OCI-LY3 (cell line): ENCODE data around the gene ADGRB3.

Experiments used
- EZH2phosphoT487 ChIP-seq: fragments of 200-600 bp; shearing (Covaris generic); IDR thresholded peaks from 2 replicates; pipeline ENCODE4 v1.6.1; 2018; ENCODE audit warnings: antibody characterized with exemption, mixed run types, low read depth
- TF ChIP-seq, protein P1 (sequence below): fragments of 200-600, 300-600 bp; sonication (generic); IDR thresholded peaks from 2 replicates; pipeline ENCODE4 v1.5.1; 2014; ENCODE audit warnings: antibody characterized with exemption, low read length, low read depth

- TF ChIP-seq, protein P1, sequence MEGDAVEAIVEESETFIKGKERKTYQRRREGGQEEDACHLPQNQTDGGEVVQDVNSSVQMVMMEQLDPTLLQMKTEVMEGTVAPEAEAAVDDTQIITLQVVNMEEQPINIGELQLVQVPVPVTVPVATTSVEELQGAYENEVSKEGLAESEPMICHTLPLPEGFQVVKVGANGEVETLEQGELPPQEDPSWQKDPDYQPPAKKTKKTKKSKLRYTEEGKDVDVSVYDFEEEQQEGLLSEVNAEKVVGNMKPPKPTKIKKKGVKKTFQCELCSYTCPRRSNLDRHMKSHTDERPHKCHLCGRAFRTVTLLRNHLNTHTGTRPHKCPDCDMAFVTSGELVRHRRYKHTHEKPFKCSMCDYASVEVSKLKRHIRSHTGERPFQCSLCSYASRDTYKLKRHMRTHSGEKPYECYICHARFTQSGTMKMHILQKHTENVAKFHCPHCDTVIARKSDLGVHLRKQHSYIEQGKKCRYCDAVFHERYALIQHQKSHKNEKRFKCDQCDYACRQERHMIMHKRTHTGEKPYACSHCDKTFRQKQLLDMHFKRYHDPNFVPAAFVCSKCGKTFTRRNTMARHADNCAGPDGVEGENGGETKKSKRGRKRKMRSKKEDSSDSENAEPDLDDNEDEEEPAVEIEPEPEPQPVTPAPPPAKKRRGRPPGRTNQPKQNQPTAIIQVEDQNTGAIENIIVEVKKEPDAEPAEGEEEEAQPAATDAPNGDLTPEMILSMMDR, result no peak
- TF ChIP-seq EZH2phosphoT487, result no peak
Observed at GRCh38 chr6:68657374-68658139, 22.5 kb downstream of the ADGRB3 start.
